IMR-90 (cell line): ENCODE measurements around the gene RINT1. TPM values are rescaled to one million over a fixed set of nuclear protein-coding genes. Genes with fewer than 3 reads are reported as not detected.

Experiments used
- ATAC-seq: fragments of 200-7000 bp; cut with Tn5 transposase; 2 replicates; pipeline ENCODE4 v1.9.1; 2020; ENCODE audit warnings: low read depth, mild to moderate bottlenecking, moderate library complexity
- BruUV-seq: library from RNA; stranded (reverse); fragments of 400-500 nt; replicated peaks from 2 replicates; lab custom pipeline; 2021; lab: Mats Ljungman, UMichigan
- CTCF ChIA-PET: fragments of 300-600 bp; formaldehyde crosslinking; extraction: SDS; loops from one replicate; lab custom pipeline; 2021; ENCODE audit warnings: antibody characterized with exemption; lab: Yijun Ruan, JAX
- POLR2A ChIA-PET: fragments of 300-600 bp; sonication (Branson Sonifier 250); formaldehyde crosslinking; loops from one replicate; lab custom pipeline; 2022; ENCODE audit warnings: antibody characterized with exemption; ENCODE audit not compliant: unreplicated experiment; lab: Charles Lee
- DNase-seq: peaks from one replicate; pipeline ENCODE4 v3.0.0; 2013
- H2AFZ ChIP-seq: replicated peaks from 2 replicates; pipeline ENCODE3; 2013; ENCODE audit warnings: low read length, mild to moderate bottlenecking; ENCODE audit not compliant: poor library complexity
- H2AK5ac ChIP-seq: 2 replicates; pipeline ENCODE4 v1.6.1; 2013; ENCODE audit warnings: low read depth, low read length, inconsistent platforms
- H2AK9ac ChIP-seq: replicated peaks from 2 replicates; pipeline ENCODE3; 2013; ENCODE audit warnings: mild to moderate bottlenecking, low read depth, low read length, moderate library complexity; ENCODE audit not compliant: poor library complexity
- H2BK120ac ChIP-seq: 2 replicates; pipeline ENCODE4 v1.6.1; 2013; ENCODE audit warnings: low read depth, low read length, inconsistent platforms
- H2BK15ac ChIP-seq: 3 replicates; pipeline ENCODE4 v1.6.1; 2013; ENCODE audit warnings: low read depth, low read length, inconsistent platforms
- H2BK20ac ChIP-seq: 2 replicates; pipeline ENCODE4 v1.6.1; 2013; ENCODE audit warnings: low read depth, mild to moderate bottlenecking, inconsistent platforms, low read length, moderate library complexity
- H2BK5ac ChIP-seq: 2 replicates; pipeline ENCODE4 v1.6.1; 2013; ENCODE audit warnings: mild to moderate bottlenecking, low read depth, low read length, inconsistent platforms; ENCODE audit not compliant: poor library complexity, severe bottlenecking
- H3K14ac ChIP-seq: replicated peaks from 2 replicates; pipeline ENCODE4 v1.6.1; 2013; ENCODE audit warnings: low read depth, low read length, inconsistent platforms
- H3K18ac ChIP-seq: 2 replicates; pipeline ENCODE4 v1.6.1; 2013; ENCODE audit warnings: low read depth, low read length, control low read depth
- H3K23ac ChIP-seq: 2 replicates; pipeline ENCODE4 v1.6.1; 2013; ENCODE audit warnings: low read depth, low read length, inconsistent platforms
- H3K27ac ChIP-seq: 2 replicates; pipeline ENCODE4 v1.5.1; 2013; ENCODE audit warnings: mild to moderate bottlenecking, control low read depth, low read length; ENCODE audit not compliant: insufficient read depth
- H3K27me3 ChIP-seq: 2 replicates; pipeline ENCODE4 v1.6.1; 2013; ENCODE audit warnings: low read length; ENCODE audit not compliant: control insufficient read depth, insufficient read depth
- H3K36me3 ChIP-seq: 2 replicates; pipeline ENCODE4 v1.6.1; 2013; ENCODE audit warnings: low read length, mixed read lengths; ENCODE audit not compliant: control insufficient read depth, insufficient read depth
- H3K4ac ChIP-seq: 2 replicates; pipeline ENCODE4 v1.6.1; 2013; ENCODE audit warnings: low read depth, low read length, inconsistent platforms
- H3K4me1 ChIP-seq: 2 replicates; pipeline ENCODE4 v1.6.1; 2013; ENCODE audit warnings: low read length, mixed read lengths; ENCODE audit not compliant: control insufficient read depth, insufficient read depth
- H3K4me2 ChIP-seq: 2 replicates; pipeline ENCODE4 v1.6.1; 2013; ENCODE audit warnings: low read depth, mild to moderate bottlenecking, control low read depth, low read length, moderate library complexity
- H3K4me3 ChIP-seq: 2 replicates; pipeline ENCODE4 v1.5.1; 2013; ENCODE audit warnings: low read depth, mild to moderate bottlenecking, control low read depth, low read length, moderate library complexity; ENCODE audit not compliant: insufficient read depth
- H3K56ac ChIP-seq: 2 replicates; pipeline ENCODE4 v1.6.1; 2013; ENCODE audit warnings: low read length, inconsistent platforms; ENCODE audit not compliant: insufficient read depth; ENCODE audit errors: extremely low read depth
- H3K79me1 ChIP-seq, 2 experiments: 2 replicates each; pipeline ENCODE4 v1.6.1; 2013; ENCODE audit warnings: low read length in 2 of 2, inconsistent platforms in 1 of 2, low read depth in 1 of 2
- H3K9ac ChIP-seq: 2 replicates; pipeline ENCODE4 v1.6.1; 2013; ENCODE audit warnings: low read depth, low read length, control low read depth
- H3K9me1 ChIP-seq: 2 replicates; pipeline ENCODE4 v1.6.1; 2013; ENCODE audit warnings: low read length, inconsistent platforms; ENCODE audit not compliant: insufficient read depth
- H3K9me3 ChIP-seq: 2 replicates; pipeline ENCODE4 v1.6.1; 2013; ENCODE audit warnings: low read length; ENCODE audit not compliant: control insufficient read depth, insufficient read depth
- H4K20me1 ChIP-seq: 2 replicates; pipeline ENCODE4 v1.6.1; 2013; ENCODE audit warnings: low read length, inconsistent platforms; ENCODE audit not compliant: insufficient read depth
- H4K5ac ChIP-seq: 2 replicates; pipeline ENCODE4 v1.6.1; 2013; ENCODE audit warnings: mild to moderate bottlenecking, low read depth, low read length, control low read depth
- H4K8ac ChIP-seq, 2 experiments: 2 replicates each; pipeline ENCODE4 v1.6.1; 2013; ENCODE audit warnings: low read depth in 2 of 2, low read length in 2 of 2, control low read depth in 1 of 2, inconsistent platforms in 1 of 2
- H4K91ac ChIP-seq: 2 replicates; pipeline ENCODE4 v1.6.1; 2013; ENCODE audit warnings: low read depth, low read length, inconsistent platforms; ENCODE audit not compliant: insufficient read depth
- BHLHE40 ChIP-seq: fragments of 150-350 bp; IDR thresholded peaks from 2 replicates; pipeline ENCODE4 v1.6.1; 2016; ENCODE audit warnings: mild to moderate bottlenecking, low read depth, low read length
- CEBPB ChIP-seq: IDR thresholded peaks from 2 replicates; pipeline ENCODE4 v1.6.1; 2012; ENCODE audit warnings: low read depth, low read length, improper control_type of control experiment
- CHD1 ChIP-seq: IDR thresholded peaks from 2 replicates; pipeline ENCODE4 v1.6.1; 2012; ENCODE audit warnings: low read depth, low read length, improper control_type of control experiment
- ELK1 ChIP-seq: fragments of 150-350 bp; IDR thresholded peaks from 2 replicates; pipeline ENCODE4 v1.6.1; 2016; ENCODE audit warnings: low read depth, mild to moderate bottlenecking, low read length, moderate library complexity, borderline replicate concordance
- FOS ChIP-seq: fragments of 150-350 bp; IDR thresholded peaks from 2 replicates; pipeline ENCODE4 v1.6.1; 2016; ENCODE audit warnings: low read depth, low read length
- MAZ ChIP-seq: IDR thresholded peaks from 2 replicates; pipeline ENCODE4 v1.6.1; 2012; ENCODE audit warnings: low read depth, mild to moderate bottlenecking, low read length, improper control_type of control experiment, moderate library complexity, borderline replicate concordance
- MXI1 ChIP-seq: IDR thresholded peaks from 2 replicates; pipeline ENCODE4 v1.6.1; 2012; ENCODE audit warnings: low read depth, mild to moderate bottlenecking, low read length, moderate library complexity, borderline replicate concordance
- NFE2L2 ChIP-seq: fragments of 150-350 bp; IDR thresholded peaks from 2 replicates; pipeline ENCODE4 v1.6.1; 2016; ENCODE audit warnings: low read depth, mild to moderate bottlenecking, low read length
- POLR2A ChIP-seq: IDR thresholded peaks from 2 replicates; pipeline ENCODE4 v1.6.1; 2012; ENCODE audit warnings: mild to moderate bottlenecking, low read depth, low read length
- RAD21 ChIP-seq: IDR thresholded peaks from 2 replicates; pipeline ENCODE4 v1.6.1; 2012; ENCODE audit warnings: low read length, improper control_type of control experiment
- USF2 ChIP-seq: fragments of 150-350 bp; IDR thresholded peaks from 2 replicates; pipeline ENCODE4 v1.6.1; 2017; ENCODE audit warnings: mild to moderate bottlenecking, antibody characterized with exemption, low read length, low read depth
- WGBS, 2 experiments: methylation state at CpG; one replicate each; pipeline versions ENCODE4 v1.1.5 to v1.1.7; 2013; ENCODE audit warnings: missing lambda C conversion rate in 2 of 2; ENCODE audit not compliant: insufficient read length in 1 of 2; ENCODE audit errors: extremely low coverage in 2 of 2; 5-methylcytosine and 5-hydroxymethylcytosine counted together
- dilution Hi-C: fragments of 300-500 bp; cut with HindIII; formaldehyde crosslinking; loops from one replicate; pipeline ENCODE4 v1.14.3; 2018; ENCODE audit warnings: low sequenced_read_pairs; ENCODE audit not compliant: unreplicated experiment
- in situ Hi-C: fragments of 300-500 bp; cut with MboI; formaldehyde crosslinking; loops from 3 replicates; pipeline ENCODE4 v1.14.3; 2019; ENCODE audit warnings: low sequenced_read_pairs, inconsistent platforms, mixed read lengths
- intact Hi-C: fragments of 100-400 bp; cut with micrococcal nuclease; formaldehyde crosslinking; loops from 2 replicates; pipeline ENCODE4 v1.10.0; 2022
- polyA plus RNA-seq, 3 experiments: library from polyadenylated mRNA; depleted of rRNA; stranded (reverse); fragments of >200 nt; gene quantifications; 2 replicates each; pipeline ENCODE4 v1.2.3, GENCODE V29; 2012; ENCODE audit warnings: low replicate concordance in 1 of 3
- total RNA-seq: library from RNA; depleted of rRNA; stranded (reverse); fragments of >200 nt; gene quantifications from 2 replicates; pipeline ENCODE4 v1.2.3, GENCODE V29; 2012

Gene RINT1
- total and polyA plus RNA-seq, 2 of the 4 experiments (the other 2 are of a cell fraction), result 15.9 to 23.1 TPM

GRCh38 chr7:105489409-105489808, 42.6 kb upstream of the RINT1 start:
- DNase-seq (no peak), ATAC-seq (no peak)
- Histone ChIP-seq H2AK9ac (peak overlapping the region; percentile 48), H3K36me3 (peaks cover 2% of the 10 kb centered on the region), H3K4me2 (no peak overlapping the region), H2BK5ac (peak overlapping the region; percentile 36), H3K9me1 (peaks cover 3% of the 10 kb centered on the region), H3K23ac (peak overlapping the region; percentile 45; the same call in 1 of the 2 replicates), H4K91ac (peak overlapping the region; percentile 63; the same call in 1 of the 2 replicates), H4K20me1 (no peaks in the 10 kb centered on the region), H3K9ac (peak overlapping the region; percentile 29), H2AFZ (no peak overlapping the region), H3K9me3 (no peaks in the 10 kb centered on the region), H3K27ac (no peak overlapping the region), H2BK120ac (peak overlapping the region; percentile 1; the same call in 1 of the 2 replicates), H2AK5ac (peak overlapping the region; percentile 35; the same call in 1 of the 2 replicates), H3K4me1 (peaks cover 11% of the 10 kb centered on the region), H3K27me3 (no peaks in the 10 kb centered on the region), H3K14ac (peak overlapping the region; percentile 25; the same call in 1 of the 2 replicates), H4K8ac (peak overlapping the region in 1 of 2 experiments; percentile 73; a peak in 2 of 4 replicates), H3K4ac (peak overlapping the region; percentile 66; the same call in 1 of the 2 replicates), H2BK20ac (peak overlapping the region; percentile 69; the same call in 1 of the 2 replicates), H4K5ac (peak overlapping the region; percentile 19; the same call in 1 of the 2 replicates), H3K79me1 (peaks cover 6 to 37% of the 10 kb centered on the region in 2 experiments; a peak in 3 of 4 replicates), H3K4me3 (no peak overlapping the region), H2BK15ac (peak overlapping the region; percentile 15; the same call in 1 of the 3 replicates), H3K56ac (no peak overlapping the region), H3K18ac (peak overlapping the region; percentile 44; the same call in 1 of the 2 replicates)
- ChIA-PET POLR2A (no interaction called here), CTCF (interaction anchor here (0.7 to 1.2 kb wide), 2 partner anchors 8 to 94 kb away, joined by 3 to 6 read pairs; no protein-coding TSS in a partner anchor)
- BruUV-seq, result no TSS peak
- WGBS, 2 experiments, result no CpG with 5 or more reads among the region's 3 CpGs
- no peak for TF ChIP-seq POLR2A
- TF ChIP-seq MAZ, result no peak
- TF ChIP-seq RAD21, result no peak
- TF ChIP-seq BHLHE40, result no peak
- no peak for TF ChIP-seq USF2
- no peak for TF ChIP-seq CHD1
- no peak for TF ChIP-seq FOS
- no peak for TF ChIP-seq ELK1
- no peak for TF ChIP-seq CEBPB
- no peak for TF ChIP-seq MXI1
- TF ChIP-seq NFE2L2, result no peak
- in situ Hi-C loops (no loop called here), intact Hi-C loops (loop anchor here (5.0 kb wide), 1 partner anchor 347 kb away; no protein-coding TSS in a partner anchor), dilution Hi-C loops (no loop called here)
